GM19351 (cell line): ENCODE measurements around the gene RIPOR3.
"Not testable (repeated sequence)": the region's sequence is repeated elsewhere in the genome, so short reads cannot be mapped to it uniquely, and the experiment has no call there.

ENCODE experiments used
- ATAC-seq: cut with Tn5 transposase; IDR thresholded peaks from one replicate; pipeline ENCODE4 v1.9.1; 2021; ENCODE audit warnings: mild to moderate bottlenecking, moderate library complexity; ENCODE audit not compliant: unreplicated experiment

Gene RIPOR3

DNA sequence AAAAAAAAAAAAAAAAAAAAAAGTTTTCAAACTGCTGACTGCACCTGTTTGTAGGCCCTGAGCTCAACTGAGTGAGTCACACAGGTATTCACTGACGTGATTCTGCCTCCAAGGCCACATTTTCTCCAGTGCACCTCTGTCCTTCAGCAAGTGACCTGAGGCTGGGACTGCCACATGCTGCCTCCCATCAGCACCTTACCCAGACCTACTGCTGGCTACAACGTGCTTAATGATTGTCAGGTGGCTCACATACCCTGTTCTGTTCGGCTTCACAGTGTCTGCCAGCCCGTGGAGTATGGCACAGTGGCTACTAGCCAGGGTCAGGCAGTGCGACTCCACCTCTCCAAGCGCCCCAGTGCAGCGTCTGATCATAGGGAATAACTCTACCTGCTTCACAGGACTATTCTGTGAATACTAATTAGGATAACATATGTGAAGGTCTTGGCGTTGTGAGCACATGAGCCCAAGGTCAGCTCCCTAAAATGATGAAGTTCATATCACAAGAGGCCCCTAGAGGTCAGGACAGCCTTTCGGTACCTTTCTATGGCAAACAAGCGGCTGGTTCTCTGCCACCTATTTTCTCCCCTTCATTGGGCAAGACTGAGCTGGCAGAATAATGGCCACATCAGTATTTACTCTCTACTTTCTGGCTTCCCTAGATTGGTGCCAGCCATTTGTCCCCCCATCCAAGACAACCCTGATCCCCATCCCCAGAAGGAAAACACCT lies 28.1 kb downstream of the RIPOR3 start:
- no peak for ATAC-seq

GRCh38 chr20:50659975-50660670 lies 31.2 kb downstream of the RIPOR3 start:
- ATAC-seq: no peak

DNA sequence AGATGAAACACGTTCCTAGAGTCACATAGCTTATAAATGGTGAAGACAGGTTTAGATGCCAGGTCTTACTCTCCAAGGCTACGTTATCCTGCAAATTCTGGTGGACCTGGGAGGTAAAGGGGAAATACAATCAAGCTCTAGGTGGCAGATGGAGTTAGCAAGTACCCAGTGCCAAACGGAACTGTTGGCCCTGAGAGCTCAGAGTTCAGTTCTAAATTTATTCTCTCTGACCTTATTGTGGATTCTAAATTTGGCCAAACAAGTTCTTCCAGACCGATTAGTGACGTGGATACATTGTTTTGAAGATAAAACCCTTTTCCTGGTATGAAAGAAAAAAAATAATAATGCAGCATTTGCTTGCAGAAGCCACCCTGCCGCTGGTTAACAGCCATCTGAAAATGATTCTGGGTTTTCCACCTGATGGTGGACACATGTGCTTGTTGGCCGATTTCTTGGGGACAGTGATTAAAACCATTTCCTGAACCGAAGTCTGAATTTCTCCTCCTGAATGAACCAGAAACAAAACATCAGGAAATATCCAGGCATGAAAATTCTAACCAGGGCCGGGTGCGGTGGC lies 32.5 kb downstream of the RIPOR3 start:
- ATAC-seq: no peak

GRCh38 chr20:50655311-50655880 lies 35.9 kb downstream of the RIPOR3 start:
- ATAC-seq: no peak

GRCh38 chr20:50654904-50655303 lies 36.4 kb downstream of the RIPOR3 start:
- no peak for ATAC-seq

- ATAC-seq: no peak
These were observed 38.5 kb downstream of the RIPOR3 start for GRCh38 chr20:50652702-50653294.

- no peak for ATAC-seq
These were observed 39.7 kb downstream of the RIPOR3 start for GRCh38 chr20:50651676-50652075.

GRCh38 chr20:50649590-50649989 lies 41.8 kb downstream of the RIPOR3 start:
- no peak for ATAC-seq

GRCh38 chr20:50648651-50649050 lies 42.7 kb downstream of the RIPOR3 start:
- no peak for ATAC-seq

GRCh38 chr20:50646483-50646996 lies 44.8 kb downstream of the RIPOR3 start:
- ATAC-seq: no peak

GRCh38 chr20:50645253-50646068 lies 45.9 kb downstream of the RIPOR3 start:
- no peak for ATAC-seq

GRCh38 chr20:50642288-50642803 lies 49.0 kb downstream of the RIPOR3 start:
- no peak for ATAC-seq

GRCh38 chr20:50641625-50642287 lies 49.6 kb downstream of the RIPOR3 start:
- ATAC-seq: not testable (repeated sequence)

DNA sequence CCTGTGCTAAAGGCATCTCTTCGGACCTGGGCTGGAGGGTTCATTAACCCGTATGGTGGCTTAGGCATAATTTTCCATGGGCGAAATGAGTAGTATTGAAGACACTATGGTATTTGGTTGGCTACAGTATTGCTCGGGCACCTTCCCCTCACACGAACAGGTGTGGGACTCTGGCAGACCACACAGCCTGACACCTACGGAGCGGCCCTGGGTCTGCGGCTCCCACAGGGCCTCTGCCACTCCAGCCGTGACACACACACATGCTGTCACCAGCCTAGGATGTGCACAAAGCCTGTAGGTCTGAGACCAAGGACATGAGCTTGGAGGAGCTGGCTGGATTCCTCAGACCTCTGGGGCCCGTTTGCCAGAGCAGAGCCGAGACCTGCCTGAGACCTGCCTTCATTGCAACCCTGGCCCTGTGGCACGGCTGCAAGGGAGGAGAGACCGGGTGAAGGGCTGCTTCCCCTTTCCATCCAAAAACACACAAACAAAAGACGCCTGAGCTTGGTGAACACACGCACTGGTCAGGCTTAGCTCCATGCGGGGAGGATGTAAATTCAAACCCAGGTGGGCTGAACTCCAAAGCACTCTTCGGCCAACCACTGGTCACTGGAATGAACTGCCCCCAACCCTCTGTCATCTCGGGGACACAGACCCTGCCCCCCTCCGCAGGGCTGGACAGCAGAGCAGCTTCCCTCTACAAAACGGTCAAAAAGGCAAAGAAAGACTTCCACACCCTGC lies 51.2 kb downstream of the RIPOR3 start:
- not testable (repeated sequence) for ATAC-seq

DNA sequence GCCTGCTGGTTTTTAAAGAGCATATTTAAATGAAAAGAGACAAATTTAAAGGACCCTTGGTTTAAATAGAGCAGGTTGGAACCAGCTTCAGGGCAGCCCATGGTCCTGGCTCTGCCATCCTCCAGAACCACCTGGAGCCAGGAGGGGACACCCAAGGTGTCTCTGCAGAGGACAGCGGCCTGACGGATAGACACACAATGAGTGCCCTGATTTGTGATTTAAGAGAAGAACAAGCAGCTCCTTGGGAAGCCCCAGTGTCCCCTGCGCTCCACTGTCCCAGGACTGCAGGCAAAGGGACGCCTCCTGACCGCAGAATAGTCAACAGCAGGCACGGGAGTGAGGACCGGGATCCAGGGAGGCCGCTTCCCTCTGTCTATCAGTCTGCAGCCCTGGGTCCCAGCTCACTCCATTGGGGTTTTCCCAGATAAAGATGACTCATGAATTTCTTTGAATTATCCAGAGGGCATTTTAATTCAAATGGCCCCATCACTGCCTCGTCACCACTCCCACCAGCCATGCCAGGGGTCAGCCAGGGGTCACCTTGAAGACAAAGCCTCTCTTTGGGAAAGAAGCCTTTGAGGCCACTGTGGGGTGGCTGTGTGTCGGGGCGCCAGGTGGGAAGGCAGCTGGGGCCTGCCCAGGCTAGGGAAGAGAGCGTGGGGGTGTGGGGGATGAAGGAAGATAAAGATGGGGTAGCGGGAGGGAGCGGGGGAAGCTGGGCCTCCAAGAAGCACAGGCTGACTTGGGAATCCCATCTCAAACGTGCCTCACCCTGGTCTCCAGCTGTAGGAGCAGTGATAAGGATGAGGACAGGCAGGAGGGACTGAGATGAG lies 53.1 kb downstream of the RIPOR3 start:
- ATAC-seq: not testable (repeated sequence)

GRCh38 chr20:50636601-50637540 lies 54.5 kb downstream of the RIPOR3 start:
- ATAC-seq: no peak
